Stimulated activated CD8-positive, alpha-beta memory T cell treated with anti-CD3 and anti-CD28 coated beads, Interleukin-12 subunit alpha, Interleukin-12 subunit beta, amount 100 ng/mL, for 24 hours (primary cell): ENCODE measurements around the gene G6PC1.

ENCODE experiments used
- DNase-seq: peaks from one replicate; pipeline ENCODE4 v3.0.0-alpha.2; 2020; ENCODE audit errors: extremely low read depth

Gene G6PC1

GRCh38 chr17:42937712-42938596 lies 37.4 kb downstream of the G6PC1 start:
- DNase-seq, result no peak

- no peak for DNase-seq
These were observed 43.6 kb downstream of the G6PC1 start for GRCh38 chr17:42944211-42944610.

GRCh38 chr17:42946812-42947211 lies 46.2 kb downstream of the G6PC1 start:
- no peak for DNase-seq

- DNase-seq, result no peak
These were observed 49.6 kb downstream of the G6PC1 start for GRCh38 chr17:42950044-42950783.
